HG03066 (cell line): ENCODE results near the gene NEU4.

Source experiments
- ATAC-seq: cut with Tn5 transposase; IDR thresholded peaks from one replicate; pipeline ENCODE4 v1.9.1; 2021; ENCODE audit warnings: low read depth; ENCODE audit not compliant: unreplicated experiment

The NEU4 gene

DNA sequence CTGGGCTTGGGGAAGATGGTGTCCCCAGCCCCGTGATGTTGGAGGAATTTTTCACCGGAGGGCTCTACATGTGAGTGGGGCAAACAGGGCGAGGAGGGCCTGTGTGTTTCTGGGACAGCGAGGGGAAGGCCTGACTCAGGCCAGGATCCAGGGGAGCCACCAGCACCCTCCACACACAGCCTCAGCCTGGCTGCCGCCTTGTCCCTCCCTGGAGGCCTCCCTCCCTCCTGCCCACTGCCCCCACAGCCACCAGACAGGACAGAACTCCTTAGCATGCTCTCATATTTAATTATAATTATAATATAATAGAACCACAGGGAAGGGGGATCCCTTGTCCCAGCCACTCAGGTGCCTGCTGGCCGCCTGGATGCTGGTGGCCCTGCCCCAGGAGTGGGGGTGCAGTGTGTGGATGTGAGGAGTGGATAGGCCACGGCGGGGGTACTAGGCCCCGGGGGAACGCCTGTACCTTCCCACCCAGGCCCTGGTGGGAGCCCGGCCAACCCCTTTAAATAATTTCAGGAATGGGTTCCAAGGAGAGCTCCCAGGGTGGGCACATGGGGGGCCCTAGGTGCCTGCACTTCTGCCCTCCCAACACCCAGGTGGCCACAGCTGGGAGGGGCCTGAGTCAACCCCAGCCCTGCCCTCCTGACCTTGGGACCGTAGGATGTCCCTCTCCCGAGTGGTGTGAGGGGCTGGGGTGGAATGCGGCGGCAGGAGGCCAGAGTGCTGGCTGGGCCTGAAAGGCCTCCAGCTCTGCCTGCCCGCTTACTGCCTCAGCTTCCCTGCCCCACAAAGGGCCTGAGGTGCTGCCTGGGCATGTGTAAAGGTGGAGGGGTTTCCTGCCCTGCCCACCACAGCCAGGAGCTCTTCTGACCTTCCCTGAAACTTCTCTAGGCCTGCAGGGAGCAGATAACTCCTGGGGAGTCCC lies 40.9 kb downstream of the NEU4 start:
- ATAC-seq, result no peak

- ATAC-seq, result no peak
Measured at GRCh38 chr2:241850544-241851324, 41.7 kb downstream of the NEU4 start.

DNA sequence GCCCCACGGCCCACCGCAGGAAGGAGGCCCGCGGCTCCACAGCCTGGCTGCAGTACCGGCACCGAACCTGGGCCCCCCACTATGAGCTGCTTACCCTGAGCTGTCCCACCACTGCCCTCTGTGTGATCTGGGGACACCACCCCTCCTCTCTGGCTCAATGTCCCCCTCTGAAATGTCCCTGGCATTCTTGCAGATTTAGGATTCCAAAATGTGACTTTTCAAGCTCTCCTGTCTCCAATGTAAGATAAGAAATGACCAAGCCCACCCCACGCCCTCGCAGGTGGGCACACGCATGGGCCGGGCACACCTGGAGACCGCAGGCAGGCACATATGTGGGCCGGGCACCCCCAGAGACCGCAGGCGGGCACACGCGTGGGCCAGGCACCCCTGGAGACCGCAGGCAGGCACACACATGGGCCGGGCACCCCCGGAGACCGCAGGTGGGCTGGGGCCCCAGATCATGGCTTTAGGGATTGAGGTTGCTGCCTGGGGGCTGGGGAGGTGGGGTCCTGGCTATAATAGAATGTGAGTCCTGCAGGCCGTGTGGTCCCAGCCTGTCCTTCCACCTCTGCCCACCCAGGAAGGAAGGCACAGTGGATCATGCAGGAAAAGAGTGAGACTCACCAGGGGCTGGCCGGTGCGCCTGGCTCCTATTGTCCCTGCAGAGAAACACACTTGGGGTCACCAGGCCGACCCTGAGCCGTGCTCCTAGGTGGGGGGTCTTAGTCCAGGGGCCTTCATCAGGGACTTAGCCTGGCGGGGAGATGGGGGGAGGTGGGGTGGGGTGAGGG lies 42.5 kb downstream of the NEU4 start:
- no peak for ATAC-seq

GRCh38 chr2:241852116-241852980 lies 43.4 kb downstream of the NEU4 start:
- ATAC-seq, result no peak

- ATAC-seq, result no peak
Measured at GRCh38 chr2:241852981-241853631, 44.1 kb downstream of the NEU4 start.

DNA sequence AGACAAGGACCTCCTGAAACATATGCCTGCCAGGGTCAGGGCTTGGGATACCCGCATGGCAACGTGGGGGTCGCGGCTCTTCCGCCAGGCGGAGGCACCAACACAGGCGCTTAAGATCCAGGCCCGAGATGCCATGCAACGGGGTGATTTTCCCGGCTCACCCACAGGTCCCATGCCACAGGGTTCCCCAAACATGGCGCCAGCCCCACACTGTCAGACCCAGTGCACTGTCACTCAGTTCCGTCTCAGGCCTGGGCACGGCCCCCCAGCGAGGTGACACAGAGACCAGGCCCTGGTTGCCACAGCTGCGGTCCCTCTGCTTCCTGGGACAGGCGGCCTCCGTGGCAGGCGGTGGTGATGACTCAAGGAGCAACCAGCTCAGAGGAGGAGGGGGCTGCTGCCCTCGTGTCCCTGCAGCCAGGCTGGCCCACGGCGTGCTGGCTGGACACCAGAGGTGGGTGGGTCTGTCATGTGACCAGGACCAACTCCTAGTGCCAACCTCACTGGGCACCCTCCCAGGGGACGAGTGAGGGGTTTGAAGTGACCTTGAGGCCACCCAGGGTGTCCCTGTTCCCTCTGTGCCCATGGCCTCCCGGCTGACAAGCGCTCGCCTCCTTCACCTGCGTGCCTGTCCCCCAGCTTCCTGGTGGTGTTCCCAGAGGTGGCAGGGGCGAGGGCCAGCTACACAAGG lies 44.8 kb downstream of the NEU4 start:
- ATAC-seq, result no peak

GRCh38 chr2:241854342-241855244 lies 45.6 kb downstream of the NEU4 start:
- no peak for ATAC-seq

DNA sequence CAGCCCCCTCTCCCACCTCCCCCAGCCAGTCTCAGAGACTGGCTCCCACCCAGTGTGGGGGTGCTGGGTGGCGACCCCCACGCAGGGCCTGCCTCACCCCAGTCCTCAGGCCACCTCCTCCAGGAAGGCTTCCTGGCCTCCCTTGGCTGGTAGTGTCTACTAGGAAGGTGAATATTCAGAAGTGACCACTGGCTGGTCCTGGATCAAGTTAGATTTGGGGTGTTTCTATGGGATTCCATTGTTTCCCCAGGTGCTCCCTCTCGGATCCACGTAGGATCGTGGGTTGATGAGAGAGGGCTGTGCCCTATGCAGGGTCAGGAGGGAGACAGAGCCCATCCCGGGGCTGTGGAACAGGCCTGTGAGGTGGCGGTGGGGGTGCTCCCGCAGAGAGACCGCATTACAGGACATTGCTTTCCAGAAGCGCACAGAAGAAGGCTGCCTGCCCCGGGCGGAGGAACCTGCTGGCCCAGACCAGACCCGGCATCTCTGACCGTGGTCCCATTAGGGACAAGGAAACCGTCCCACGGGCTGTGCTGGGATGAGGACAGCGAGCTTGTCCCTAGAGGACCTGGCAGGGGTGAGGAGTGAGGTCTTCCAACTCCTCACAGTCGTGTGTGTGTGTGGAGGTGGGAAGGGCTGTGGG lies 46.4 kb downstream of the NEU4 start:
- no peak for ATAC-seq

DNA sequence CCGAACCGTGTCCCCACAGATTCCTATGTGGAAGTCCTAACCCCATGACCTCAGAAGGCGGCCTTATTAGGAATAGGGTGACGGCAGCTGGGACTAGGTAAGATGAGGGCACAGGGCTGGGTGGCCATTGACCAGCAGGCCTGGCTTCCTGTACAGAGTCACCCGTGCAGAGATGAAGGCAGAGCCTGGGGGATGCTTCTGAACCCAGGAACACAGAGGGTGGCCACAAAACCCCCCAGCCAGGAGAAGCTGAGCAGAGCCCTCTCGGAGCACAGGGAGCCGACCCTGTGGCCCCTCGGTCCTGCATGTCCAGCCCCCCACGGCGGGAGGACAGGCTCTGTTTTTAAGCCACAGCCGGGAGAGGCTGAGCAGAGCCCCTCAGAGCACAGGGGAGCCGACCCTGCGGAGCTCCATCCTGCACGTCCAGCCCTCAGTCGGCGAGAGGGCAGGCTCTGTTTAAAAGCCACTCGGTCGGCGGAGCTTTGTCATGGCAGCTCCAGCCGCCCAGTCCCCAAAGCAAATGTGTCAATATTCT lies 47.0 kb downstream of the NEU4 start:
- ATAC-seq, result no peak

DNA sequence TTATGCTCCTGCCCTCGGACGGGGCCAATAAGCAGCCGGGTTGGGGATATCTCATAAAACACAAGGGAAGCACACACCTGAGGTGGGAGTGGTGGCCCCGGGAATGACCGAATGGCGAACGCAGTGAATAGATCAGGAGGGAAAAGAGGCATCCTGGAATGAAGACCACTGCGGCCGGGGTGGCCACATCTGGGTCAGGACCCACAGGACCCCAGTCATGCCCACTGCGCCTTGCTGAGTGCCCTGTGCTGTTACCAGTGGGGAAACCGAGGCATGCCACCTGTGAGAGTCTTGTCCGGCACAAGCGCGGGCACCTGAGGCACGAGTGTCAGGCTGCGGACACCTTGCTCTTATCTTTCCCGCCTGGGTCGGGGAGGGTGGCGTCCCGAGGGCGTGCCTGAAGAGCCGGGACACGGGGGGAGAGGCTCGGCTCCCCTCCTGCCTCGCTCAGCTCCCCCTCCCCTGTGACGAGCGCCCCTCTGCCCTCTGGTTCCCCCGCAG lies 48.1 kb downstream of the NEU4 start:
- no peak for ATAC-seq

GRCh38 chr2:241857572-241858121 lies 48.7 kb downstream of the NEU4 start:
- ATAC-seq, result no peak

DNA sequence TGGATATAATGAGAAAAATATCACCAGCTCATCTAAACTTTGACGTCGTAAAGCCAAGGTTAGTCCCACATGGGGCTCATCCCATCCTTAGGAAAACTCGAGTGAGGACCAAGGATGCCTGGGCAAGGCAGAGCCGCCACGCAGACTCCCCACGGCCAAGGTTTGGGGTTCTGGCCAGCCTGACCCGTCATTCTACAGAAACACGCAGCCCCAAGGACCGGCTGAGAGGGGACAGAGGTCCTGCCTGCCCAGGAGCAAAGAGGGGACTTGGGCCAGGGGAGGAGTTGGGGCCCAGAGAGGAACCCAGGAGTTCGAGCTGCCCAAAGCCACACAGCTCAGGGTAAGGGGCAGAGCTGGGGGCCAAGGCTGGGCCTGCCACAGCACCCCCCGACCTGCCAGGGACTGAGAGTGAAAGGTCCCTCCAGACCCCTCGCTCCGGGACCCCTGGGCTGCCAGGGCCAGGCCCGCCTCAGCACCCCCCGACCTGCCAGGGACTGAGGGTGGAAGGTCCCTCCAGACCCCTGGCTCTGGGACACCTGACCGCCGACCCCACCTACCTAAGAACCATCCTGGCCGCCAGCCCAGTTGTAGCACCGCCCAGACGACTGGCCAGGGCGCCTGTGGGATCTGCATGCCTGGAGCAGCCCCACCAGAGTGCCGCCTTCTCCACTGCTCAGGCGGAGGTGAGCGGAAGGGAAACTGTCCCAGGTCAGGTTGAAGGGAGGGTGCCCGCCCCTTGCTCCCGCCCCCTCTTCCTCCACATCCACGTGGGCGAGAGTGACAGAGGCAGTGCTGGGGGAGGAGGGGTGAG lies 49.4 kb downstream of the NEU4 start, which contains the start of gene PDCD1:
Gene PDCD1, minus strand, starts transcription at position 689 of the 811 bp plus-strand sequence. Its CDS starts 56 bp downstream, at position 633.
- no peak for ATAC-seq

- no peak for ATAC-seq
Measured at GRCh38 chr2:241859017-241859435, 50.0 kb downstream of the NEU4 start.

DNA sequence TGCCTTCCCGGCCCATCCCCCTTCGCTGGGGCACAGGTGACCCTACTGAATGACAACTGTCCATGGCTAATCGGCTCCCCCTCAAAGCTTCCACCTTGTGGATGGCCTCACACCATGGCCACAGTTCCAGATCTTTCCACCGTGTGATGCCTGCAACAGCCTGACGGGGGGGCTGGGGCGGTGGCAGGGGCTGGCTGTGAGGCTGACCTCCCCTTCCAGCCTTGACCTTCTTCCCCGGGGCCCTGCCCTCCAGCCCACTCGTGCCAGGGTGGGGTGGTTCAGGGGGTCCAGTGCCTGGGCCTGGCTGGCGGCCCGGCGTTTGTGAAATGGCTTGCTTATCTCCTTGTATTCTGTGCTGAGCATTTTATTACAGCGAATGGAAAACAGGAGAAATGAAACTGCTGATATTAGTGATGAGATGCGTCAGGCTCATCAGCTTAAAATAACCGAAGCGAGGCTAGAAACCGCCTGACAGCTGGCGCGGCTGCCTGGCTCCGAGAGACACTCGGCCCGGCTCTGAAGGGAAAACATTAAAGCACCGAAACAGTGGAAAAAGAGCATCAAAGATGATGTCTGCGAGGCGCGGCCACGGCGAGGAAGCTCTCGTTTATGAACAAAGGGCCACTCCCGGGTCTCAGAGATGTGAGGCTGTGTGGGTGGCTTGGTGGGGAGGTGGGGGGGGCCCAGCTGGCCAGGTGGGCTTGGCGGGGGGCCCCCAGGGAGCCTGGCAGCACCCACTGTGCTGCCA lies 50.6 kb downstream of the NEU4 start:
- peak; percentile 63 for ATAC-seq
